Liver (tissue), 9 donors: ENCODE results near the gene SLC38A10. TPM values are rescaled to one million over a fixed set of nuclear protein-coding genes. Genes with fewer than 3 reads are reported as not detected.
A peak's percentile ranks its signal among the peaks of the same experiment; 100 is the strongest.

Source experiments
- DNase-seq: peaks from one replicate; pipeline ENCODE4 v3.0.0-alpha.2; 2017; ENCODE audit warnings: low spot score
- H3K27ac ChIP-seq, 2 donors: one replicate each; pipeline ENCODE4 v1.7.0; 2013; ENCODE audit warnings: inconsistent platforms in 2 of 2, low read length in 2 of 2, control low read depth in 1 of 2, low read depth in 1 of 2, mild to moderate bottlenecking in 1 of 2
- H3K27me3 ChIP-seq, 4 donors: one replicate each; pipeline versions ENCODE4 v1.6.1 to v1.7.0; 2013; ENCODE audit warnings: low read length in 3 of 4, inconsistent platforms in 1 of 4, mild to moderate bottlenecking in 1 of 4, moderate library complexity in 1 of 4; ENCODE audit not compliant: control insufficient read depth in 4 of 4, insufficient read depth in 4 of 4
- H3K36me3 ChIP-seq, 4 donors: one replicate each; pipeline versions ENCODE4 v1.6.1 to v1.7.0; 2013; ENCODE audit warnings: low read length in 3 of 4, mild to moderate bottlenecking in 3 of 4, low read depth in 1 of 4, moderate library complexity in 1 of 4; ENCODE audit not compliant: control insufficient read depth in 4 of 4, insufficient read depth in 3 of 4
- H3K4me1 ChIP-seq, 4 donors: one replicate each; pipeline versions ENCODE4 v1.6.1 to v1.7.0; 2013; ENCODE audit warnings: low read length in 3 of 4, mild to moderate bottlenecking in 3 of 4, moderate library complexity in 1 of 4; ENCODE audit not compliant: control insufficient read depth in 4 of 4, insufficient read depth in 4 of 4
- H3K4me3 ChIP-seq, 3 donors: one replicate each; pipeline versions ENCODE4 v1.6.1 to v1.7.0; 2013; ENCODE audit warnings: low read length in 3 of 3, control low read depth in 1 of 3, low read depth in 1 of 3, mild to moderate bottlenecking in 1 of 3
- H3K9ac ChIP-seq, 2 donors: one replicate each; pipeline ENCODE4 v1.7.0; 2013; ENCODE audit warnings: low read length in 2 of 2, mild to moderate bottlenecking in 2 of 2, moderate library complexity in 2 of 2, control low read depth in 1 of 2, low read depth in 1 of 2
- H3K9me3 ChIP-seq, 4 donors: one replicate each; pipeline versions ENCODE4 v1.6.1 to v1.7.0; 2013; ENCODE audit warnings: low read length in 3 of 4; ENCODE audit not compliant: control insufficient read depth in 4 of 4
- EGR1 ChIP-seq, 2 donors: IDR thresholded peaks; 2 replicates each; pipeline ENCODE4 v1.6.1; 2016 to 2018; ENCODE audit warnings: antibody characterized with exemption in 2 of 2, low read depth in 2 of 2
- FOXA2 ChIP-seq: IDR thresholded peaks from 2 replicates; pipeline ENCODE4 v1.6.1; 2016; ENCODE audit warnings: antibody characterized with exemption
- HNF4A ChIP-seq, 2 donors: conservative IDR thresholded peaks; 2 replicates each; pipeline ENCODE4 v1.6.1; 2016; ENCODE audit warnings: antibody characterized with exemption in 2 of 2, mild to moderate bottlenecking in 2 of 2
- HNF4G ChIP-seq: IDR thresholded peaks from 2 replicates; pipeline ENCODE4 v1.6.1; 2016; ENCODE audit warnings: antibody characterized with exemption
- JUND ChIP-seq, 2 donors: IDR thresholded peaks; 2 replicates each; pipeline ENCODE4 v1.6.1; 2016; ENCODE audit warnings: antibody characterized with exemption in 2 of 2
- MAX ChIP-seq: IDR thresholded peaks from 2 replicates; pipeline ENCODE4 v1.6.1; 2016; ENCODE audit warnings: antibody characterized with exemption
- NR2F2 ChIP-seq: IDR thresholded peaks from 2 replicates; pipeline ENCODE4 v1.6.1; 2016; ENCODE audit warnings: antibody characterized with exemption
- RAD21 ChIP-seq, 2 donors: IDR thresholded peaks; 2 replicates each; pipeline ENCODE4 v1.6.1; 2016; ENCODE audit warnings: antibody characterized with exemption in 2 of 2, mild to moderate bottlenecking in 2 of 2
- SP1 ChIP-seq: IDR thresholded peaks from 2 replicates; pipeline ENCODE4 v1.6.1; 2018; ENCODE audit warnings: antibody characterized with exemption, mild to moderate bottlenecking
- TAF1 ChIP-seq: conservative IDR thresholded peaks from 2 replicates; pipeline ENCODE4 v1.6.1; 2016; ENCODE audit warnings: antibody characterized with exemption, mild to moderate bottlenecking
- YY1 ChIP-seq: IDR thresholded peaks from 2 replicates; pipeline ENCODE4 v1.6.1; 2016; ENCODE audit warnings: antibody characterized with exemption, mild to moderate bottlenecking
- ZBTB33 ChIP-seq: IDR thresholded peaks from 2 replicates; pipeline ENCODE4 v1.6.1; 2016; ENCODE audit warnings: antibody characterized with exemption
- WGBS: extraction: QIAGEN DNeasy Blood & Tissue Kit; methylation state at CpG from one replicate; pipeline ENCODE4 v1.1.7; 2013; 5-methylcytosine and 5-hydroxymethylcytosine counted together
- polyA plus RNA-seq, 2 donors: library from polyadenylated mRNA; stranded (reverse) in 1 of 2; unstranded in 1 of 2; fragments of 200-250 nt in 1 of 2; fragments of >200 nt in 1 of 2; fragmentation: Nextera tagmentation in 1 of 2; extraction: Ambion mirVana in 1 of 2; gene quantifications; one replicate each; pipeline versions ENCODE4 v1.2.1 to v1.2.3, GENCODE V29; 2013 to 2015
- total RNA-seq, 2 donors: library from RNA; depleted of rRNA; stranded (reverse); fragments of >200 nt; gene quantifications; one replicate each; pipeline ENCODE4 v1.2.3, GENCODE V29; 2014
- TF ChIP-seq, protein P1 (sequence below): IDR thresholded peaks from 2 replicates; pipeline ENCODE4 v1.6.1; 2016; ENCODE audit warnings: antibody characterized with exemption
- TF ChIP-seq, protein P2 (sequence below): fragments of 150-350 bp; IDR thresholded peaks from 2 replicates; pipeline ENCODE4 v1.5.1; 2017; ENCODE audit warnings: improper control_type of control experiment, low read depth, low read length; ENCODE audit not compliant: missing input control
- donor health status: healthy.
- donor health status: healthy.
- donor health status: healthy.
- donor health status: healthy.
- donor health status: healthy.

Gene SLC38A10
- total and polyA plus RNA-seq, 4 donors, result 29.3 to 117 (median 54.7) TPM

- no peaks in the 10 kb centered on the region for H3K9me3 ChIP-seq
- TF ChIP-seq FOXA2, result no peak
- no peak for TF ChIP-seq HNF4A (conservative IDR thresholded peaks at IDR 0.05)
- TF ChIP-seq MAX, result no peak
- WGBS, result 91% methylated on average over 19 of the region's 19 CpGs
- no peak for DNase-seq
- H3K4me1 ChIP-seq, result peaks cover 4 to 33% (median 23%) of the 10 kb centered on the region in 4 donors
- H3K27ac ChIP-seq, result no peak overlapping the region
- no peaks in the 10 kb centered on the region for H3K27me3 ChIP-seq
- H3K9ac ChIP-seq, result no peak overlapping the region
- peak overlapping the region in 1 of 3 donors; percentile 15 for H3K4me3 ChIP-seq
- no peaks in the 10 kb centered on the region for H3K36me3 ChIP-seq
These were observed 12.8 kb upstream of the SLC38A10 start for GRCh38 chr17:81307636-81308560.

GRCh38 chr17:81306898-81307510 lies 11.9 kb upstream of the SLC38A10 start:
- Histone ChIP-seq H3K4me1 (peaks cover 4 to 33% (median 23%) of the 10 kb centered on the region in 4 donors), H3K9me3 (no peaks in the 10 kb centered on the region), H3K4me3 (no peak overlapping the region), H3K27ac (no peak overlapping the region), H3K27me3 (no peaks in the 10 kb centered on the region), H3K36me3 (no peaks in the 10 kb centered on the region), H3K9ac (no peak overlapping the region)
- 90% methylated on average over 17 of the region's 17 CpGs for WGBS
- no peak for DNase-seq
- TF ChIP-seq JUND (IDR thresholded peaks at IDR 0.05) (no peak), ZBTB33 (no peak), YY1 (no peak), HNF4G (no peak), EGR1 (IDR thresholded peaks at IDR 0.05; ENCODE audit: low read depth in 2 of 2) (no peak), TAF1 (no peak), NR2F2 (no peak), SP1 (no peak), RAD21 (IDR thresholded peaks at IDR 0.05) (no peak)
- TF ChIP-seq, protein P1, sequence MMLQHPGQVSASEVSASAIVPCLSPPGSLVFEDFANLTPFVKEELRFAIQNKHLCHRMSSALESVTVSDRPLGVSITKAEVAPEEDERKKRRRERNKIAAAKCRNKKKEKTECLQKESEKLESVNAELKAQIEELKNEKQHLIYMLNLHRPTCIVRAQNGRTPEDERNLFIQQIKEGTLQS, result no peak
- TF ChIP-seq, protein P2, sequence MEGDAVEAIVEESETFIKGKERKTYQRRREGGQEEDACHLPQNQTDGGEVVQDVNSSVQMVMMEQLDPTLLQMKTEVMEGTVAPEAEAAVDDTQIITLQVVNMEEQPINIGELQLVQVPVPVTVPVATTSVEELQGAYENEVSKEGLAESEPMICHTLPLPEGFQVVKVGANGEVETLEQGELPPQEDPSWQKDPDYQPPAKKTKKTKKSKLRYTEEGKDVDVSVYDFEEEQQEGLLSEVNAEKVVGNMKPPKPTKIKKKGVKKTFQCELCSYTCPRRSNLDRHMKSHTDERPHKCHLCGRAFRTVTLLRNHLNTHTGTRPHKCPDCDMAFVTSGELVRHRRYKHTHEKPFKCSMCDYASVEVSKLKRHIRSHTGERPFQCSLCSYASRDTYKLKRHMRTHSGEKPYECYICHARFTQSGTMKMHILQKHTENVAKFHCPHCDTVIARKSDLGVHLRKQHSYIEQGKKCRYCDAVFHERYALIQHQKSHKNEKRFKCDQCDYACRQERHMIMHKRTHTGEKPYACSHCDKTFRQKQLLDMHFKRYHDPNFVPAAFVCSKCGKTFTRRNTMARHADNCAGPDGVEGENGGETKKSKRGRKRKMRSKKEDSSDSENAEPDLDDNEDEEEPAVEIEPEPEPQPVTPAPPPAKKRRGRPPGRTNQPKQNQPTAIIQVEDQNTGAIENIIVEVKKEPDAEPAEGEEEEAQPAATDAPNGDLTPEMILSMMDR, result no peak
